BJ (cell line): Measurements from ENCODE around the gene KCNIP1. TPM values are rescaled to one million over a fixed set of nuclear protein-coding genes. Genes with fewer than 3 reads are reported as not detected.

Experiments
- CTCF ChIA-PET: fragments of 350-600 bp; formaldehyde crosslinking; extraction: SDS; loops from one replicate; lab custom pipeline; 2021; ENCODE audit warnings: antibody characterized with exemption, inconsistent platforms; lab: Yijun Ruan, JAX
- POLR2A ChIA-PET: fragments of 300-600 bp; sonication (Branson Sonifier 250); formaldehyde crosslinking; extraction: SDS; loops from one replicate; lab custom pipeline; 2021; ENCODE audit warnings: antibody characterized with exemption; lab: Charles Lee
- DNase-seq: peaks from one replicate; pipeline ENCODE4 v3.0.0-alpha.2; 2011; ENCODE audit warnings: low read depth
- H3K27me3 ChIP-seq: 2 replicates; pipeline ENCODE4 v1.6.0; 2011; ENCODE audit warnings: low read length; ENCODE audit not compliant: control insufficient read depth, insufficient read depth
- H3K36me3 ChIP-seq: 2 replicates; pipeline ENCODE4 v1.5.1; 2011; ENCODE audit warnings: low read length; ENCODE audit not compliant: control insufficient read depth, insufficient read depth
- H3K4me3 ChIP-seq: 2 replicates; pipeline ENCODE4 v1.5.1; 2011; ENCODE audit warnings: low read depth, mild to moderate bottlenecking, control low read depth, low read length
- polyA plus RNA-seq: library from polyadenylated mRNA; depleted of rRNA; stranded (reverse); fragments of >200 nt; gene quantifications from 2 replicates; pipeline ENCODE4 v1.2.3, GENCODE V29; 2011
- TF ChIP-seq, protein P1 (sequence below): IDR thresholded peaks from 2 replicates; pipeline ENCODE4 v1.5.1; 2011; ENCODE audit warnings: low read depth, mild to moderate bottlenecking, control low read depth, inconsistent platforms, low read length, moderate library complexity; ENCODE audit not compliant: insufficient read depth

KCNIP1 gene
- polyA plus RNA-seq, 1 experiment: not detected

DNA sequence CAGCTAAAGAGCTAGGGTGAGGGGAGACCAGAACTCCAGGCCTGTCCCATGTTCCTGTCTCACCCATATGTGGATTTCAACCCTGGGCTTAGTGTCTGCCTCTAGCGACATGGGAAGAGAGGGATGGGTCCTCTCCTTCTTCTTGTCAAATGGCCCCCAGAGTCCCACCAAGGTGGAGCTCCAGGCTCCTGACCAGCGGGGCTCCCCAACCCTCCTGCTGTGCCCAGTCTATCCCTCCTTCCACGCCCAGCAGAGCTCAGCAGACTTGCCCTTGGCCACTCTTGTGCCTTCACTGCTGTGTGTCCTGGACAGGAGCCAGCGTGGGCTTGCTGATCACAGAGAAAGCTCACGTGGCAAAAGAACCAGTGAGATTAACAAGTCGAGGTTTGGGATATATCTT is 156.7 kb downstream of the KCNIP1 start:
- CTCF ChIA-PET: interaction anchor here (1.5 kb wide), 1 partner anchor 21 kb away, joined by 5 read pairs; no protein-coding TSS in a partner anchor
- TF ChIP-seq, protein P1, sequence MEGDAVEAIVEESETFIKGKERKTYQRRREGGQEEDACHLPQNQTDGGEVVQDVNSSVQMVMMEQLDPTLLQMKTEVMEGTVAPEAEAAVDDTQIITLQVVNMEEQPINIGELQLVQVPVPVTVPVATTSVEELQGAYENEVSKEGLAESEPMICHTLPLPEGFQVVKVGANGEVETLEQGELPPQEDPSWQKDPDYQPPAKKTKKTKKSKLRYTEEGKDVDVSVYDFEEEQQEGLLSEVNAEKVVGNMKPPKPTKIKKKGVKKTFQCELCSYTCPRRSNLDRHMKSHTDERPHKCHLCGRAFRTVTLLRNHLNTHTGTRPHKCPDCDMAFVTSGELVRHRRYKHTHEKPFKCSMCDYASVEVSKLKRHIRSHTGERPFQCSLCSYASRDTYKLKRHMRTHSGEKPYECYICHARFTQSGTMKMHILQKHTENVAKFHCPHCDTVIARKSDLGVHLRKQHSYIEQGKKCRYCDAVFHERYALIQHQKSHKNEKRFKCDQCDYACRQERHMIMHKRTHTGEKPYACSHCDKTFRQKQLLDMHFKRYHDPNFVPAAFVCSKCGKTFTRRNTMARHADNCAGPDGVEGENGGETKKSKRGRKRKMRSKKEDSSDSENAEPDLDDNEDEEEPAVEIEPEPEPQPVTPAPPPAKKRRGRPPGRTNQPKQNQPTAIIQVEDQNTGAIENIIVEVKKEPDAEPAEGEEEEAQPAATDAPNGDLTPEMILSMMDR: no peak
- Histone ChIP-seq H3K4me3 (no peak overlapping the region), H3K27me3 (no peaks in the 10 kb centered on the region), H3K36me3 (no peaks in the 10 kb centered on the region)
- no peak for DNase-seq
- POLR2A ChIA-PET: no interaction called here

DNA sequence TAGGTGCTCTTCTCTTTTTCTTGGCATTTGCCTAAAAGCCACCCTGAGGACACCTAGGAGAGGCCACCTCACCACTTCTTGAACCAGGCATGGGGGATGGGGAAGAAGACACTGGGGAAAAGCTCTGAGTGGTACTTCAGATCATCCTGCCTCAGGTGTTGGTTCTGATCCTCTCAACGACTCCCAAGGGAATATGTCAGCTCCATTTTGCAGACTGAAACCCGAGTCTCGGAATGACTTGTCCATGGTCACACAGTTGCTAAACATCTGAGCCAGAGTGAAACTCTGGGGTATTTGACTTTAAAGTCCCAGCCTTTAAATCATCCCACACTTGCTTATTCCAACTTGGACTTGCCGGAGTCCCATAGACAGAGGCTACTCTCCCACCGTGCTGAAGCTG is 159.1 kb downstream of the KCNIP1 start:
- CTCF ChIA-PET: no interaction called here
- POLR2A ChIA-PET: no interaction called here
- H3K4me3 ChIP-seq: no peak overlapping the region
- no peaks in the 10 kb centered on the region for H3K27me3 ChIP-seq
- TF ChIP-seq, protein P1: no peak
- no peak for DNase-seq
- H3K36me3 ChIP-seq: no peaks in the 10 kb centered on the region

DNA sequence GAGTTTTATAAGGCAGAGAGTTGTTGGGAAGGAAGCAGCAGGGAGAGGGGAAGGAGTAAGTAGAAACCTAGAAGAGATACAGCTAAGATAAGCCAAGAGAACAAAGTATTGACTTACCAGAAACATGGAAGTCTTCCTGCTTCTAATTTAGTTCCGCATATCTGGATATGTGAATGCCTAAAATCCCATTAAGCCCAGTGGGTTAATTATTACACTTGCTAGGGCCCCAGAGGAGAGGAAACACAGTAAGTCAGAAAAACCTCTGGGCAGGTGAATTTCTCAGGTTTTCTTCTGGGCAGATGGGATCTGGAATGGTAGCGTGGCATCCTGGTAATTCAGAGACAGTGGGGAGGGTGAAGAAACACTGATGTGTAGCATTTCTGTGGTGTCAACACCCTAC is 175.0 kb downstream of the KCNIP1 start:
- TF ChIP-seq, protein P1: no peak
- H3K4me3 ChIP-seq: no peak overlapping the region
- no peak for DNase-seq
- ChIA-PET POLR2A (no interaction called here), CTCF (interaction anchor here (0.6 kb wide), 1 partner anchor 342 kb away, joined by 3 read pairs; no protein-coding TSS in a partner anchor)
- H3K36me3 ChIP-seq: no peaks in the 10 kb centered on the region
- no peaks in the 10 kb centered on the region for H3K27me3 ChIP-seq

DNA sequence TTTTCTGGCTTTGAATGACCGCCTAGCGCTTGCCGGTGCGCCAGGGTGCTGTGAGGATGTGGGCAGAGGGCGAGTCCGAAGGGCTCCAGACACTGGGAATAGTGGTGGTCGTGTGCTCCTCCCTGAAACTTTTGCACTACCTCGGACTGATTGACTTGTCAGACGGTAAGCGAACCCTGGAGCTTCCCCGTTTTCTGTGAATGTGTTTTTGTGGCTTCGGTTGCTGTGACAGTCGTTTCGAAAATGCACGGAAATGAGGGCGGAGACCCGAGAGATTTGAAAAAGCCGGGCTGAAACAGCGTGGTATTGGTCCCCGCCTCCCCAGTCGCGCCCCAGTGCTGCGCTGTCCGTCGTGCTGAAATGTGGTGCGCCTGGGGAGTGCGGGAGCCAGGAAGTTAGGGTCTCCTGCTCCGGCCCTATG is 177.2 kb downstream of the KCNIP1 start:
- Histone ChIP-seq H3K27me3 (no peaks in the 10 kb centered on the region), H3K36me3 (no peaks in the 10 kb centered on the region), H3K4me3 (no peak overlapping the region)
- TF ChIP-seq, protein P1: no peak
- ChIA-PET CTCF (no interaction called here), POLR2A (no interaction called here)
- no peak for DNase-seq

DNA sequence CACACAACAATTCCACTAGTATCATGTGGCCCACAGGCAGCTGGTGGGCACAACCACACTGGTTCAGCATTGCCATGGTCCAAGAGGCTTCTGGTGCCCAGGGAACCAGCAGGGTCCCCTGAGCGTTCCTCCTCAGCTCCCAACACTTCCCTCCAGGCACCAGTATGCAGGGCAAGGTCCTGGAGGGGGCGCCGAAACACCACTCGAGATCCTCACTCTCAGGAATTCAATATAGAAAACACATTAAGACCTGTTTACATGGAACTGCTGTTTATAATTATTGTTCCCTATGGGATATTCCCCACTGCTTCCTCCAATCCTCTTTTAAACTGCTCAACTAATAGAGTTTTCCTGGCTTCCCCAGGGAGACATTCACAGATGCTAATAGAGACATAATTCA is 187.8 kb downstream of the KCNIP1 start:
- ChIA-PET CTCF (no interaction called here), POLR2A (no interaction called here)
- Histone ChIP-seq H3K27me3 (no peaks in the 10 kb centered on the region), H3K4me3 (no peak overlapping the region), H3K36me3 (no peaks in the 10 kb centered on the region)
- DNase-seq: no peak
- TF ChIP-seq, protein P1: no peak
